ENCODE measurements around the gene ABCG1.

DNA sequence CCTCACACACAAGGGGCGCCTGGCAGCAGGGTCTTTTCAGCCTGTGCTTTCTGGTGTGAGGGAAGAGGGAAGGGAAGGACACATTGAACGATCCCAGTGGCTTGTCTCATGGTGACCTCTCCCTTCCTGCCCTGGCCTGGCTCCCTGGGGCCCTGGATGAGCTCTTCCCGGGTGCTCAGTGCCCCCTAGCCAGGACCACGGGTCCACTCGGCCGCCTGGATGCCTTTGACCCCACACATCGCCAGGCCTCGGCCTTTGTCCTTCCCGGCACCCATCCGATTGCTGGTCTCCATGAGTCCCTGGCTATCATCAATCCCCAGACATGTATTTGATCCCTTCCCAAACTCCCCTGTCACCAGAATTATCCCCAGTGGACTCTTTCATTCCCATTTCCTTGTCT, 102.3 kb downstream of the ABCG1 start:
- TF ChIP-seq, protein P1, sequence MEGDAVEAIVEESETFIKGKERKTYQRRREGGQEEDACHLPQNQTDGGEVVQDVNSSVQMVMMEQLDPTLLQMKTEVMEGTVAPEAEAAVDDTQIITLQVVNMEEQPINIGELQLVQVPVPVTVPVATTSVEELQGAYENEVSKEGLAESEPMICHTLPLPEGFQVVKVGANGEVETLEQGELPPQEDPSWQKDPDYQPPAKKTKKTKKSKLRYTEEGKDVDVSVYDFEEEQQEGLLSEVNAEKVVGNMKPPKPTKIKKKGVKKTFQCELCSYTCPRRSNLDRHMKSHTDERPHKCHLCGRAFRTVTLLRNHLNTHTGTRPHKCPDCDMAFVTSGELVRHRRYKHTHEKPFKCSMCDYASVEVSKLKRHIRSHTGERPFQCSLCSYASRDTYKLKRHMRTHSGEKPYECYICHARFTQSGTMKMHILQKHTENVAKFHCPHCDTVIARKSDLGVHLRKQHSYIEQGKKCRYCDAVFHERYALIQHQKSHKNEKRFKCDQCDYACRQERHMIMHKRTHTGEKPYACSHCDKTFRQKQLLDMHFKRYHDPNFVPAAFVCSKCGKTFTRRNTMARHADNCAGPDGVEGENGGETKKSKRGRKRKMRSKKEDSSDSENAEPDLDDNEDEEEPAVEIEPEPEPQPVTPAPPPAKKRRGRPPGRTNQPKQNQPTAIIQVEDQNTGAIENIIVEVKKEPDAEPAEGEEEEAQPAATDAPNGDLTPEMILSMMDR (IDR thresholded peaks at IDR 0.05), result no peak
- TF ChIP-seq POLR2AphosphoS5 (IDR thresholded peaks at IDR 0.05), result no peak
- TF ChIP-seq POLR2A (IDR thresholded peaks at IDR 0.05), result no peak
